HEK293T (cell line): ENCODE results near the gene GOLGA1.

ENCODE experiments used
- CTCF ChIA-PET: fragments of 350-600 bp; formaldehyde crosslinking; extraction: SDS; loops from one replicate; lab custom pipeline; 2021; ENCODE audit warnings: antibody characterized with exemption, inconsistent platforms; lab: Yijun Ruan, JAX
- POLR2A ChIA-PET: fragments of 350-600 bp; formaldehyde crosslinking; extraction: SDS; loops from one replicate; lab custom pipeline; 2020; ENCODE audit warnings: antibody characterized with exemption, inconsistent platforms; lab: Yijun Ruan, JAX
- DNase-seq: peaks from one replicate; pipeline ENCODE4 v3.0.0; 2012; ENCODE audit warnings: mixed read lengths; ENCODE audit errors: extremely low spot score
- ARNT ChIP-seq: fragments of 450-650 bp; IDR thresholded peaks from 2 replicates; pipeline ENCODE4 v1.6.1; 2017; ENCODE audit warnings: mild to moderate bottlenecking
- BHLHE40 ChIP-seq: fragments of 450-650 bp; IDR thresholded peaks from 2 replicates; pipeline ENCODE4 v1.6.1; 2016; ENCODE audit warnings: mild to moderate bottlenecking, moderate library complexity, borderline replicate concordance
- CTBP1 ChIP-seq: fragments of 450-650 bp; IDR thresholded peaks from 2 replicates; pipeline ENCODE4 v1.6.1; 2016; ENCODE audit warnings: borderline replicate concordance
- ELF4 ChIP-seq: fragments of 450-650 bp; IDR thresholded peaks from 2 replicates; pipeline ENCODE4 v1.6.1; 2017; ENCODE audit warnings: antibody characterized with exemption
- FOXA1 ChIP-seq: fragments of 450-650 bp; IDR thresholded peaks from 2 replicates; pipeline ENCODE4 v1.6.1; 2016; ENCODE audit warnings: mild to moderate bottlenecking
- FOXK2 ChIP-seq: fragments of 450-650 bp; IDR thresholded peaks from 2 replicates; pipeline ENCODE4 v1.6.1; 2016; ENCODE audit warnings: mild to moderate bottlenecking
- FOXM1 ChIP-seq: fragments of 450-650 bp; IDR thresholded peaks from 2 replicates; pipeline ENCODE4 v1.6.1; 2017; ENCODE audit warnings: mild to moderate bottlenecking, borderline replicate concordance
- HDGF ChIP-seq: fragments of 450-650 bp; IDR thresholded peaks from 2 replicates; pipeline ENCODE4 v1.6.1; 2017; ENCODE audit warnings: antibody characterized with exemption, borderline replicate concordance
- L3MBTL2 ChIP-seq: fragments of 450-650 bp; conservative IDR thresholded peaks from 2 replicates; pipeline ENCODE4 v1.6.1; 2016; ENCODE audit warnings: mild to moderate bottlenecking
- LEF1 ChIP-seq: fragments of 450-650 bp; IDR thresholded peaks from 2 replicates; pipeline ENCODE4 v1.6.1; 2017; ENCODE audit warnings: mild to moderate bottlenecking, borderline replicate concordance
- NFRKB ChIP-seq: fragments of 450-650 bp; IDR thresholded peaks from 2 replicates; pipeline ENCODE4 v1.6.1; 2016; ENCODE audit warnings: mild to moderate bottlenecking, moderate library complexity
- PKNOX1 ChIP-seq: fragments of 450-650 bp; IDR thresholded peaks from 2 replicates; pipeline ENCODE4 v1.6.1; 2016
- SP1 ChIP-seq: fragments of 450-650 bp; IDR thresholded peaks from 2 replicates; pipeline ENCODE4 v1.6.1; 2017
- SUZ12 ChIP-seq: fragments of 450-650 bp; IDR thresholded peaks from 2 replicates; pipeline ENCODE4 v1.6.1; 2016; ENCODE audit warnings: mild to moderate bottlenecking
- TARDBP ChIP-seq: fragments of 450-650 bp; IDR thresholded peaks from 2 replicates; pipeline ENCODE4 v1.6.1; 2016
- ZNF384 ChIP-seq: fragments of 450-650 bp; IDR thresholded peaks from 2 replicates; pipeline ENCODE4 v1.6.1; 2016

Gene GOLGA1

GRCh38 chr9:124869466-124869985 lies 71.4 kb downstream of the GOLGA1 start:
- no peak for TF ChIP-seq FOXA1
- CTCF ChIA-PET = interaction anchor here (0.6 to 1.5 kb wide), 2 partner anchors 14 to 196 kb away, joined by 3 read pairs; no protein-coding TSS in a partner anchor
- peak; percentile 35 for DNase-seq
- POLR2A ChIA-PET = interaction anchor here (0.8 to 1.9 kb wide), 4 partner anchors 9 to 262 kb away, joined by 3 to 8 read pairs (median 4); no protein-coding TSS in a partner anchor

- ChIA-PET POLR2A (interaction anchor here (0.8 to 1.9 kb wide), 4 partner anchors 9 to 262 kb away, joined by 3 to 8 read pairs (median 4); no protein-coding TSS in a partner anchor), CTCF (interaction anchor here (1.5 kb wide), 1 partner anchor 13 kb away, joined by 3 read pairs; no protein-coding TSS in a partner anchor)
- TF ChIP-seq L3MBTL2 = peak; percentile 74
- TF ChIP-seq BHLHE40 = no peak
- DNase-seq = peak; percentile 93
Measured at GRCh38 chr9:124868511-124869465, 72.1 kb downstream of the GOLGA1 start.

GRCh38 chr9:124863371-124863871 lies 77.5 kb downstream of the GOLGA1 start:
- POLR2A ChIA-PET = interaction anchor here (1.7 to 2.6 kb wide), 2 partner anchors 11 to 85 kb away, joined by 5 to 29 read pairs; partner anchors contain the start of gene WDR38
- TF ChIP-seq FOXA1 (no peak), PKNOX1 (no peak)
- CTCF ChIA-PET = interaction anchor here (1.5 to 2.2 kb wide), 2 partner anchors 11 kb away, joined by 5 to 9 read pairs; partner anchors contain the start of gene WDR38
- no peak for DNase-seq

- peak; percentile 96 for DNase-seq
- ChIA-PET POLR2A (interaction anchor here (0.7 to 2.8 kb wide), 20 partner anchors 9 to 380 kb away, joined by 3 to 29 read pairs (median 4); partner anchors contain the start of genes HSPA5, NR6A1, SCAI and WDR38), CTCF (interaction anchor here (0.9 to 1.8 kb wide), 4 partner anchors 8 to 90 kb away, joined by 3 to 5 read pairs (median 4); partner anchors contain the start of gene WDR38)
- no peak for TF ChIP-seq FOXM1
- no peak for TF ChIP-seq TARDBP
- TF ChIP-seq L3MBTL2 = peak; percentile 55
- TF ChIP-seq ZNF384 = no peak
- no peak for TF ChIP-seq ARNT
- peak; percentile 90 for TF ChIP-seq ELF4
Measured at GRCh38 chr9:124861342-124862229, 79.3 kb downstream of the GOLGA1 start, which contains the start of the genes ARPC5L and RPL35. Gene ARPC5L, plus strand, starts transcription at chr9:124862130. Its CDS starts 7,161 bp downstream, at chr9:124869291. Gene RPL35, minus strand, starts transcription at chr9:124861957. Its CDS starts 45 bp downstream, at chr9:124861912.

- TF ChIP-seq FOXA1 (no peak), ARNT (no peak), BHLHE40 (no peak), CTBP1 (no peak), FOXM1 (no peak), ZNF384 (no peak), L3MBTL2 (no peak), PKNOX1 (no peak), SUZ12 (no peak), SP1 (no peak), TARDBP (no peak), NFRKB (no peak), LEF1 (no peak), HDGF (no peak), FOXK2 (no peak), ELF4 (no peak)
- CTCF ChIA-PET = interaction anchor here (1.1 kb wide), 1 partner anchor 8 kb away, joined by 3 read pairs; the partner anchor contains the start of gene WDR38
- POLR2A ChIA-PET = interaction anchor here (0.6 to 2.8 kb wide), 10 partner anchors 8 to 169 kb away, joined by 3 to 29 read pairs (median 6); partner anchors contain the start of genes NR6A1 and WDR38
- no peak for DNase-seq
Measured at GRCh38 chr9:124860582-124861341, 80.1 kb downstream of the GOLGA1 start.
